Fibroblast of skin of back (primary cell): ENCODE results near the gene HAP1.
"Not testable (repeated sequence)": the region's sequence is repeated elsewhere in the genome, so short reads cannot be mapped to it uniquely, and the experiment has no call there.

Source experiments
- DNase-seq: peaks from one replicate; pipeline ENCODE4 v3.0.0-alpha.2; 2013

The HAP1 gene

GRCh38 chr17:41723801-41724475 lies 10.5 kb downstream of the HAP1 start:
- DNase-seq = no peak

DNA sequence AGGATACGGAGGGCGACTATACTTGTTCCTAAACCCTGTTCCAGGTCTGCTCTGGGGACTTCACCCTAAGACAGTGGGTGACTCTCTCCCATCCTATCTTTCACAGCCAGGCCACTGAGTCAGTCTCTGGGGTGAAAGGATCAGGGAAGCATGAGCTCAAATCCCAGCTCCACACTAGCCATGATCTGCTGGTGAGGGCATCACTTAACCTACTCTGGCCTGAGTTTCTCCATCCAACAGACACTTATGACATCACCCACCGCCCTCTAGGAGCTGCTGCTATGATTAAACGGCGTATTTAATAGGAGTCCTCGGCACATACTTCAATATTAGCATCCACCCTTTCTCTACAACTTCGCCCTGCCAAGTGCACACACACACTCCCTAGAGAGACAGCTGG lies 12.2 kb downstream of the HAP1 start:
- DNase-seq = no peak

- no peak for DNase-seq
Measured at GRCh38 chr17:41718287-41718645, 16.2 kb downstream of the HAP1 start.

DNA sequence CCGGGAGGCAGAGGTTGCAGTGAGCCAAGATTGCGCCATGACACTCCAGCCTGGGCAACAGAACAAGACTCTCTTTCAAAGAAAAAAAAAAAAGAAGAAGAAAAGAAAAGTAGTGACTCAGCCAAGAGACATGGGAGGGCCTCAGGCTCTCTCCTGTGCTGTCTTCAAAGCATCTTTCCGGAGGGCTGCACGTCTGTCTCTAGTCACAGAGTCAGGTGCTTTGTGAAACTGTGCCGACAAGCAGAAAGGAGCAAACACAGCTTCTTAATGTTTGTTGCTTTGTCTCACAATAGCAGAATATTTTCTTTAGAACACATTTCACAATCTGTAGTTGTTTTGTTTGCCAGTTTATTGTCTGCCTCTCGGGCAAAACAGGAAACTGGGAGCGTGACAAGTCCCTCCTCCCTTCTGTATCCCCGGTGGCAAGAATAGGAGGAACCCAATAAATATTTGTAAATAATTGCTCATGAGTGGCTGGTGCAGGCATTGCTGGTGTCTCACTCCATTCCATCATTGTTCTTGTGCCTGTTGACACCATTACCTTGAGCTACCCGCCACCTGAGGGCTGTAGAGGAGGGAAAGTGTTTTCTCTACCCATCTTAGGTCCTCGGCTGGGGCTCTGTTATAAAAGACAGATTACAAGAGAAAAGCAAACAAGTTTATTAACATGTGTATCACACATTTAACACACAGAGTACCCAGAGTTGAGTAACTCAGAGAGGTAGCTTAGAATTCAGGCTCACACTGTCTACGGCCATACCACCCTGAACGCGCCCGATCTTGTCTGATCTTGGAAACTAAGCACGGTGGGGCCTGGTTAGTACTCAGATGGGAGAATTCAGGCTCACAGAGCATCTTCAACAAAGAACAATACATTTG lies 16.8 kb downstream of the HAP1 start:
- peak; percentile 20 for DNase-seq

- no peak for DNase-seq
Measured at GRCh38 chr17:41711669-41712400, 22.6 kb downstream of the HAP1 start, which contains the start of gene GAST. Gene GAST, plus strand, starts transcription at chr17:41712331. Its CDS starts 3,106 bp downstream, at chr17:41715437.

GRCh38 chr17:41710472-41711090 lies 23.9 kb downstream of the HAP1 start:
- peak; percentile 56 for DNase-seq

GRCh38 chr17:41707803-41708669 lies 26.4 kb downstream of the HAP1 start:
- no peak for DNase-seq

- DNase-seq = peak; percentile 43
Measured at GRCh38 chr17:41705271-41705991, 29.0 kb downstream of the HAP1 start.

DNA sequence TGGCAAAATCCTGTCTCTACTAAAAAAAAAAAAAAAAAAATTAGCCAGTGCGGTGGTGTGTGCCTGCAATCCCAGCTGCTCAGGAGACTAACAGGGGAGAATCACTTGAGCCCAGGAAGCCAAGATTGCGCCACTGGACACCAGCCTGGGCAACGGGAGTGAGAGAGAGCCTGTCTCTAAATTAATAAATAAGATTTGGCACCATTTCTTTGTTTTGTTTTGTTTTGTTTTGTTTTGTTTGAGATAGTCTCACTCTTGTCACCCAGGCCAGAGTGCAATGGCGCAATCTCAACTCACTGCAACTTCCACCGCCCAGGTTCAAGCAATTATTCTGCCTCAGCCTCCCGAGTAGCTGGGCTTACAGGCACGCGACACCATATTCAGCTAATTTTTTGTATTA lies 31.7 kb downstream of the HAP1 start:
- DNase-seq = no peak

DNA sequence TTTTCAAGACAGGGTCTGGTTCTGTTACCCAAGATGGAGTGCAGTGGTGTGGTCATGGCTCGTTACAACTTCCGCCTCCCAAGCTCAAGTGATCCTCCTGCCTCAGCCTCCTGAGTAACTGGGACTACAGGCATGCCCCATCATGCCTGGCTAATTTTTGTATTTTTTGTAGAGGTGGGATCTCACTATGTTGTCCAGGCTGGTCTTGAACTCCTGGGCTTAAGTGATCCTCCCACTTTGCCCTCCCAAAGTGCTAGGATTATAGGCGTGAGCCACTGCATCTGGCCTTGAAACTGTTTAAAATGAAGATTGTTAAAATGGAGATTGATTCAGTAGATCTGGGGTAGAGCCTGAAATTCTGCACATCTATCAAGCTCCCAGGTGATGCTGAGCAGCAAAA lies 33.6 kb downstream of the HAP1 start:
- DNase-seq = not testable (repeated sequence)

- DNase-seq = no peak
Measured at GRCh38 chr17:41697122-41697962, 37.1 kb downstream of the HAP1 start.

DNA sequence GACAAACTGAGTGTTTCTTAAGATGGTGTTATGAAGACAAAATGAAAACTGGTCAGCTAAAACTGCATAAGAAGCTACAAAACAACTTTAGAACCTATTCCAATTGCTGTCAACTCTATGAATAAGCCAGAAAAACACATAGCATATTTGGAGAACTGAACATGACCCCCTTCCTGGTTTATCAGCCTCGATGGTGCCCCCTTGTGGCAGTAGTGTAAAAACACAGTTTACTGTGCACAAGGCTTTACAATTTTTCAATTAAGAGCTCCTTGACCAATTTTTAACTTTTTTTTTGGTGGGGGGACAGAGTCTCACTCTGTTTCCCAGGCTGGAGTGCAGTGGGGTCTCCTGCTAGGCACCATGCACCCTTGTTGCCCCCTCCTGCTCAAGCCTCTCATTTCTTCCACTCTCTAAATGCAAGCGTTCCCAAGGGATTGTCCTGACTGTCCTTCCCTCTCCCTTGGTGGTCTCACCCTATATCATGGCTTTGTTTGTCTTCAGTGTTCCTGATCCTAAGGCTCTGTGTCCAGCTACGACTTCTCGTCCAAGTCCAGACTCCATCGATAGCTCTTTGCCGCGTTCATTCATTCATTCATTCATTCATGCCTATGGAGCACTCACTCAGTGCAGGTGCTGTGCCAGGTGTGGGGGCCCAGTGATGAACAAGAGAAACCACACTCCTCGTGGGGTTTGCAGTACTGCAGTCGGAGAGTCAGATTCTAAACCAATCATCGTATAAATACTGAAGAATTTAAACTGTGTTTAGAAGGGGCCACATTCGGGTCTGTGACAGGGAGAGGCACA lies 38.3 kb downstream of the HAP1 start:
- peak; percentile 84 for DNase-seq

DNA sequence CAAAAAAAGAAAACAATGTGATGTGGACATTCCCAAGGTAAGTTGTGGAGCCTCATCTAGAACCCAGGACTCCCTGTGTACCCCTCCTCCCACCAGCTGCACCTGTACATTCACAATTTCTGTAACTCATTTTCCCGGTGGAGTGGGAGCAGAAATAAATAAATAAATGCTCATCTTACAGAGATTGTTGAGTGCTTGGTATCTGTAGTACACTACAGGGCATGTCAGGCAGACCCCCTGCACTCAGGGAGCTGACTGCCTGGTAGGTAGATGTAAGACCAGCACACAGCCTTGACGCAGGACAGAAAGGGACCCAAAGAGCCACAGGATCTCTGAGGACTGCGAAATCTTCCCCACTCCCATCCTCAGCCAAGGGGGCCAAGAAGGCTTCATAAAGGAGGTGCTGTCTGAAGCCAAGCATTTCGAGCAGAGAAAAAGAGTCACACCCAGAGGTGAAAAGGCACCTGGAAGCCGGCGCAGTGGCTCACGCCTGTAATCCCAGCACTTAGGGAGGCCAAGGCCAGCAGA lies 39.2 kb downstream of the HAP1 start:
- DNase-seq = no peak

DNA sequence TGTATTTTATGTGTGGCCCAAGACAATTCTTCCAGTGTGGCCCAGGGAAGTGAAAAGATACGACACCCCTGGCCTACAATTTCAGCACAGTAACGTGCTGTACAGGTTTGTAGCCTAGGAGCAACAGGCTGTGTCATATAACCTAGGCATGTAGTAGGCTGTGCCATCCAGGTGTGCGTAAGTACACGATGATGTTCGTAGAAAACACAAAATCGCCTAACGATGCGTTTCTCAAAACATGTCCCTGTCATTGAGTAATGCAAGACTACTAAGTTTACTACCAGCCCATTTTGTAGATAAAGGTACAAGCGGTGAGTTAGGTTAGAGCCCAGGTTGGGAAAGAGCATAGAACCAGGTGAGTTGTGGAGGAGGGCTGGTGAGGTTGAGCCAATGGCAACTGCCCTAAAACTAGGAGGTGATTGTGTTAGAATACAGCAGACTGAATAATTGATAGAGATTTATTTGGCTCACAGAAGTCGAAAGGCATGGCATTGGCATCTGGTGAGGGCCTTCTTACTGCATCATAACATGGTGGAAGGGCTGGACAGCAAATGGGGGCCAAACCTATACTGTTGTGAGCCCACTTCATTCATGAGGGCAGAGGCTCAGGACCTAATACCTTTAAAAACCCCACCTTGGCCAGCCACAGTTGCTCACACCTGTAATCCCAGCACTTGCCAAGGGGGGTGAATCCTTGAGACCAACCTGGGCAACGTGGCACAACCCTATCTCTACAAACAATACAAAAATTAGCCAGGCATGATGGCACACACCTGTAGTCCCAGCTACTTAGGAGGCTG lies 41.5 kb downstream of the HAP1 start:
- no peak for DNase-seq

DNA sequence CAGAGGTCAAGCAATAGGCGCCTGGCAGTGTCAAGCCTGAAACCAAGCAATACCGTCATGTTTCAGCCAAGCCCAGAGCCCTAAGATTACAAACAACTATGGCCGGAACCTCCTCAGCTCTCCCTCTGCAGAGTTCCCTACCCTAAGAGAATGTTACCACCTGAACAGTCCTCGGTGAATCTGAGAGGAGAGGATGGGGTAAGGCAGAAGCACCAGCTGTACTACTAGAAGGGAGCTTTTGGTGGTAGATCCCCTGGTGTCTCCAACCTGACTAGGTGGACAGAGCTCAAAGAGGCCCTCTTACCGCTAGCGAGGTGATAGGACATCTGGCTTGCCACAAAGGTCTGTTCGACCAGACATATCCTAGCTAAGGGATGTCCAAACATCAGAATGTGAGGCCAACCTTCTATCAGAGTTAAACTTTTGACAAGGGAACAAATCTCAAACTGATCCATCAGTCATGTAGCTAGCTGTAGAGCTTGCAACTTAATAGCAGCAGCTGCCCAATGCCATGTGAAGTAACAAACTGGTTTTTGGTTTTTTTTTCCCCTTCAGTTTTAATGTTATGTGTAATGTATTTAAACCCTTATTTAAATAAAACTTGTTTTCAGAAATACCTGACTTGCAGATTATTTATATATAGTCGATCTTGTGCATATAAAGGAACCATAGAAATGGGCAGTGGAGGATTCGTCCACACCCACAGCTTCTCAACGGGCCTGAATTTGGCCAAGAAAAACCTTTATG lies 43.2 kb downstream of the HAP1 start:
- no peak for DNase-seq

GRCh38 chr17:41690497-41690896 lies 43.9 kb downstream of the HAP1 start:
- no peak for DNase-seq
